HepG2 (cell line): ENCODE measurements around the gene MYBPC2. TPM values are rescaled to one million over a fixed set of nuclear protein-coding genes. Genes with fewer than 3 reads are reported as not detected.

Experiments used
- ATAC-seq: fragments of 200-7000 bp; cut with Tn5 transposase; 3 replicates; pipeline ENCODE4 v1.9.1; 2020; ENCODE audit warnings: mild to moderate bottlenecking, moderate library complexity
- BruUV-seq: library from RNA; stranded (reverse); fragments of 400-500 nt; replicated peaks from 2 replicates; lab custom pipeline; 2021; lab: Mats Ljungman, UMichigan
- CTCF ChIA-PET: fragments of 300-600 bp; formaldehyde crosslinking; extraction: SDS; loops from one replicate; lab custom pipeline; 2021; ENCODE audit warnings: low total read pairs, inconsistent platforms, low intra/inter-chr PET ratio; lab: Yijun Ruan, JAX
- POLR2A ChIA-PET: fragments of 350-600 bp; sonication (Branson Sonifier 250); formaldehyde crosslinking; loops from one replicate; lab custom pipeline; 2020; ENCODE audit warnings: antibody characterized with exemption, inconsistent platforms; lab: Yijun Ruan, JAX
- DNase-seq: peaks from one replicate; pipeline ENCODE4 v3.0.0-alpha.2; 2015; ENCODE audit warnings: low spot score
- FAIRE-seq: peaks from 3 replicates; lab custom pipeline; 2011; peaks lifted over from hg19 to GRCh38; lab: Jason Lieb, UNC
- H2AFZ ChIP-seq: one replicate; pipeline ENCODE4 v1.6.1; 2011; ENCODE audit warnings: low read length, inconsistent platforms
- H3K27ac ChIP-seq: fragments of 300-600 bp; 3 replicates; pipeline ENCODE4 v1.8.0; 2011; ENCODE audit warnings: mixed run types, mild to moderate bottlenecking, mixed read lengths, low read length, inconsistent platforms; ENCODE audit not compliant: insufficient read depth; ENCODE audit errors: extremely low read length
- H3K27me3 ChIP-seq, 2 experiments: fragments of 200-600 bp in 1 of 2; 2 replicates in 1 of 2; 3 replicates in 1 of 2; pipeline versions ENCODE4 v1.6.0 to v1.8.0; 2011; ENCODE audit warnings: low read length in 2 of 2, mild to moderate bottlenecking in 2 of 2, moderate library complexity in 2 of 2, inconsistent platforms in 1 of 2; ENCODE audit not compliant: insufficient read depth in 2 of 2, control insufficient read depth in 1 of 2
- H3K36me3 ChIP-seq, 2 experiments: fragments of 200-600 bp in 1 of 2; replicated peaks in 1 of 2; 2 replicates in 1 of 2; 3 replicates in 1 of 2; pipeline versions ENCODE4 v1.5.1 to v1.8.0; 2011; ENCODE audit warnings: low read length in 2 of 2, inconsistent platforms in 1 of 2; ENCODE audit not compliant: insufficient read depth in 2 of 2, control insufficient read depth in 1 of 2
- H3K4me1 ChIP-seq: 2 replicates; pipeline ENCODE4 v1.5.1; 2012; ENCODE audit warnings: low read length, inconsistent platforms; ENCODE audit not compliant: insufficient read depth
- H3K4me2 ChIP-seq: 2 replicates; pipeline ENCODE4 v1.6.0; 2011; ENCODE audit warnings: low read depth, low read length, inconsistent platforms
- H3K4me3 ChIP-seq, 3 experiments: fragments of 200-600 bp in 1 of 3; sonication (generic), shearing (Covaris generic) in 1 of 3; replicated peaks in 1 of 3; 2 replicates each; pipeline ENCODE4 v1.5.1; 2011 to 2016; ENCODE audit warnings: low read length in 3 of 3, inconsistent platforms in 2 of 3, low read depth in 2 of 3, mild to moderate bottlenecking in 2 of 3, control low read depth in 1 of 3, mixed read lengths in 1 of 3; ENCODE audit not compliant: insufficient read depth in 1 of 3
- H3K79me2 ChIP-seq: one replicate; pipeline ENCODE4 v1.6.1; 2011; ENCODE audit warnings: low read length, inconsistent platforms; ENCODE audit not compliant: insufficient read depth
- H3K9ac ChIP-seq: 2 replicates; pipeline ENCODE4 v1.6.0; 2011; ENCODE audit warnings: mild to moderate bottlenecking, low read depth, low read length, inconsistent platforms; ENCODE audit not compliant: insufficient read depth
- H3K9me3 ChIP-seq: 2 replicates; pipeline ENCODE4 v1.5.1; 2012; ENCODE audit warnings: mild to moderate bottlenecking, low read length
- H4K20me1 ChIP-seq: 2 replicates; pipeline ENCODE4 v1.6.0; 2011; ENCODE audit warnings: inconsistent platforms, mild to moderate bottlenecking, low read length, moderate library complexity; ENCODE audit not compliant: insufficient read depth
- ARHGAP35 ChIP-seq: sonication (generic); formaldehyde crosslinking; IDR thresholded peaks from 2 replicates; pipeline ENCODE4 v1.9.0; 2022; ENCODE audit warnings: mild to moderate bottlenecking, inconsistent platforms, moderate library complexity, missing genetic modification reagents, borderline replicate concordance
- MEIS2 ChIP-seq: sonication (generic); formaldehyde crosslinking; IDR thresholded peaks from 2 replicates; pipeline ENCODE4 v1.9.0; 2021; ENCODE audit warnings: mild to moderate bottlenecking, missing genetic modification reagents
- POLR2A ChIP-seq, 2 experiments: IDR thresholded peaks; 2 replicates each; pipeline ENCODE4 v1.6.1; 2011; ENCODE audit warnings: low read depth in 2 of 2, low read length in 2 of 2, mild to moderate bottlenecking in 1 of 2, moderate library complexity in 1 of 2; ENCODE audit not compliant: insufficient read depth in 1 of 2
- ZKSCAN5 ChIP-seq: sonication (generic); formaldehyde crosslinking; IDR thresholded peaks from 2 replicates; pipeline ENCODE4 v1.5.1; 2020; ENCODE audit warnings: mild to moderate bottlenecking, missing genetic modification reagents
- WGBS: methylation state at CpG from one replicate; pipeline ENCODE4 v1.1.6; 2017; ENCODE audit warnings: low lambda C conversion rate; 5-methylcytosine and 5-hydroxymethylcytosine counted together
- in situ Hi-C: cut with HindIII; loops from 2 replicates; pipeline ENCODE4 v1.10.0; 2017; ENCODE audit warnings: low pct_unique_long_range_greater_than_20kb; ENCODE audit not compliant: extremely low pct_ligation_motif_present
- intact Hi-C: fragments of 100-400 bp; cut with micrococcal nuclease; formaldehyde crosslinking; loops from one replicate; pipeline ENCODE4 v1.10.0; 2022; ENCODE audit not compliant: unreplicated experiment
- polyA plus RNA-seq, 8 experiments: library from polyadenylated mRNA; depleted of rRNA in 3 of 8; stranded (reverse) in 7 of 8; unstranded in 1 of 8; fragments of >200 nt; fragmentation: Illumina TruSeq in 4 of 8; extraction: Trizol in 4 of 8; gene quantifications; 2 replicates each; pipeline versions ENCODE4 v1.2.1 to v1.2.3, GENCODE V29; 2011 to 2016; ENCODE audit warnings: low read depth in 4 of 8, missing spikeins in 1 of 8, mixed read lengths in 1 of 8; ENCODE audit not compliant: insufficient read depth in 1 of 8
- total RNA-seq, 5 experiments: library from RNA; depleted of rRNA; stranded (reverse); fragments of >200 nt; fragmentation: Illumina TruSeq; extraction: Trizol; gene quantifications; 2 replicates each; pipeline ENCODE4 v1.2.3, GENCODE V29; 2016; ENCODE audit warnings: low read depth in 1 of 5
- TF ChIP-seq, protein P1 (sequence below): sonication (generic); formaldehyde crosslinking; IDR thresholded peaks from 2 replicates; pipeline ENCODE4 v1.4.0; 2020; ENCODE audit warnings: missing genetic modification reagents, borderline replicate concordance
- TF ChIP-seq, protein P2 (sequence below): sonication (generic); formaldehyde crosslinking; IDR thresholded peaks from 2 replicates; pipeline ENCODE4 v1.5.0; 2020; ENCODE audit warnings: mild to moderate bottlenecking, missing genetic modification reagents, moderate library complexity
- TF ChIP-seq, protein P3 (sequence below): sonication (generic); formaldehyde crosslinking; IDR thresholded peaks from 2 replicates; pipeline ENCODE4 v1.4.0; 2020; ENCODE audit warnings: missing genetic modification reagents
- TF ChIP-seq, protein P4 (sequence below): sonication (generic); formaldehyde crosslinking; IDR thresholded peaks from 2 replicates; pipeline ENCODE4 v1.4.0; 2020; ENCODE audit warnings: missing genetic modification reagents
- TF ChIP-seq, protein P5 (sequence below): sonication (generic); formaldehyde crosslinking; IDR thresholded peaks from 2 replicates; pipeline ENCODE4 v1.9.0; 2021; ENCODE audit warnings: missing genetic modification reagents, borderline replicate concordance

The MYBPC2 gene
- total and polyA plus RNA-seq, 2 of the 13 experiments (the other 11 are each of a cell fraction or from before 2014, with no cell fraction given), result not detected

DNA sequence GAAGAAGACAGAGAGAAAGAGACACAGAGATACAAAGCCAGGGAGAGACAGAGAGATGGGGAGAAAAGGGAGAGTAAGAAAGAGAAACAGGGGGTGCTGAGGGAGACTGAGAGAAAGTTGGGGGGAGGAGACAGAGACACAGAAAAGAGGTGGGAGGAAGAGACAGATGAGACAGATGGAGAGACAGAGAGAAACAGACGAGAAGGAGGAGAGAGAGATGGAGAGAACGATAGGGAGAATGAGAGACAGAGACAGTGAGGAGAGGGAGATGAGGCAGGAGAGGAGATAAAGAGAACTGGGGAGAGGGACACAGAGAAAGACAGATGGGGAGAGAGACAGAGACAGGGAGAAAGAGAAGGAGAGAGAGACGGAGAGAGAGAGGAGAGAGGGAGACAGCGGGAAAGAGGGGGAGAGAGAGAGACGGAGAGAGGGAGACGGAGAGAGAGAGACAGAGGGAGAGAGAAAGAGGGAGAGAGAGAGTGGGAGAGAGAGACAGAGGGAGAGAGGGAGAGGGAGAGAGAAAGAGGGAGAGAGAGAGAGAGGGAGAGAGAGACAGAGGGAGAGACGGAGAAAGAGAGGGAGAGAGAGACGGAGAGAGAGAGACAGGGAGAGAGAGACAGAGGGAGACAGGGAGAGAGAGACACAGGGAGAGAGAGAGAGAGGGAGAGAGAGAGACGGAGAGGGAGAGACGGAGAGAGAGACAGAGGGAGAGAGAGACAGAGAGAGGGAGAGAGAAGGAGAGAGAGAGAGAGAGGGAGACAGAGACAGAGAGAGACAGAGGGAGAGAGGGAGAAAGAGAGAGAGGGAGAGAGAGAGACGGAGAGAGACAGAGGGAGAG, 65.7 kb downstream of the MYBPC2 start (continued):
- TF ChIP-seq, protein P1, sequence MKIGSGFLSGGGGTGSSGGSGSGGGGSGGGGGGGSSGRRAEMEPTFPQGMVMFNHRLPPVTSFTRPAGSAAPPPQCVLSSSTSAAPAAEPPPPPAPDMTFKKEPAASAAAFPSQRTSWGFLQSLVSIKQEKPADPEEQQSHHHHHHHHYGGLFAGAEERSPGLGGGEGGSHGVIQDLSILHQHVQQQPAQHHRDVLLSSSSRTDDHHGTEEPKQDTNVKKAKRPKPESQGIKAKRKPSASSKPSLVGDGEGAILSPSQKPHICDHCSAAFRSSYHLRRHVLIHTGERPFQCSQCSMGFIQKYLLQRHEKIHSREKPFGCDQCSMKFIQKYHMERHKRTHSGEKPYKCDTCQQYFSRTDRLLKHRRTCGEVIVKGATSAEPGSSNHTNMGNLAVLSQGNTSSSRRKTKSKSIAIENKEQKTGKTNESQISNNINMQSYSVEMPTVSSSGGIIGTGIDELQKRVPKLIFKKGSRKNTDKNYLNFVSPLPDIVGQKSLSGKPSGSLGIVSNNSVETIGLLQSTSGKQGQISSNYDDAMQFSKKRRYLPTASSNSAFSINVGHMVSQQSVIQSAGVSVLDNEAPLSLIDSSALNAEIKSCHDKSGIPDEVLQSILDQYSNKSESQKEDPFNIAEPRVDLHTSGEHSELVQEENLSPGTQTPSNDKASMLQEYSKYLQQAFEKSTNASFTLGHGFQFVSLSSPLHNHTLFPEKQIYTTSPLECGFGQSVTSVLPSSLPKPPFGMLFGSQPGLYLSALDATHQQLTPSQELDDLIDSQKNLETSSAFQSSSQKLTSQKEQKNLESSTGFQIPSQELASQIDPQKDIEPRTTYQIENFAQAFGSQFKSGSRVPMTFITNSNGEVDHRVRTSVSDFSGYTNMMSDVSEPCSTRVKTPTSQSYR, result no peak
- TF ChIP-seq POLR2A (IDR thresholded peaks at IDR 0.05; ENCODE audit: insufficient read depth in 1 of 2, low read depth in 2 of 2, low read length in 2 of 2) (no peak), ARHGAP35 (CRISPR knock-in tag) (no peak)

DNA sequence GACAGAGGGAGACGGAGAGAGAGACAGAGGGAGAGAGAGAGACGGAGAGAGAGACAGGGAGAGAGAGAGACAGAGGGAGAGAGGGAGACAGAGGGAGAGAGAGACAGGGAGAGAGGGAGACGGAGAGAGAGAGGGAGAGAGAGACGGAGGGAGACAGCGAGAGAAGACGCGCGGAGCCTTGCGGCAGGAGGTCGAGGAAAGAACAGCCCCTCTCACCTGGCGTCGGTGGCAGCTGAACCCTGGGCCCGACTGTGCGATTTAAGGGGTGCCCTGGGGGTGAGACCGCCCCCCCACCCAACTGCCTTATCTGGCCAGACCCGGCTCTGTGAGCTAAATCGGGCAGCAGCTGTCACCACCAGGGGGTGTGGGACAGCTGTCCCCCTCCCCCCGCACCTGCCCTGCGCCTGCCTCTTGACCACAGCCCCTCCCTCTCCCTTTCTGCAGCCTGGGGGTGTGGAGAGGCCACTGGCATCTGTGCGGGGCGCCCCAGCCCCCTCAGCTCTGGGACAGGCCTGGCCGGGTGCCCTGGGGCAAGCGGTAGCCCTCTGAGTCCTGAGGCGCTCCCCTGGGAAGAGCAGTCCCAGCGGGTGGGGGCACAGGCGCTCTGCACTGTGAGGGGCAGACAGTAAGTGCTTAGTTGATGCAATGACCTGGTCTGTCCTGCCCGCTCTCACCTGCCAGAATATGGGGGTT, 67.5 kb downstream of the MYBPC2 start:
- no TSS peak for BruUV-seq
- POLR2A ChIA-PET, result no interaction called here
- no peak for FAIRE-seq
- peaks cover 1 to 7% of the 10 kb centered on the region in 2 experiments; a peak in 3 of 5 replicates for H3K27me3 ChIP-seq
- no peaks in the 10 kb centered on the region for H3K9me3 ChIP-seq
- 36% methylated on average over 12 of the region's 27 CpGs for WGBS
- H3K4me3 ChIP-seq, result no peak overlapping the region
- DNase-seq, result no peak
- H3K79me2 ChIP-seq, result no peaks in the 10 kb centered on the region
- no peak overlapping the region for H3K4me2 ChIP-seq
- intact Hi-C loops (no loop called here), in situ Hi-C loops (no loop called here)
- CTCF ChIA-PET, result no interaction called here
- no peak overlapping the region for H3K27ac ChIP-seq
- H2AFZ ChIP-seq, result no peak overlapping the region
- H3K9ac ChIP-seq, result no peak overlapping the region
- no peaks in the 10 kb centered on the region for H3K36me3 ChIP-seq
- H3K4me1 ChIP-seq, result peaks cover 11% of the 10 kb centered on the region
- no peaks in the 10 kb centered on the region for H4K20me1 ChIP-seq
- TF ChIP-seq, protein P2, sequence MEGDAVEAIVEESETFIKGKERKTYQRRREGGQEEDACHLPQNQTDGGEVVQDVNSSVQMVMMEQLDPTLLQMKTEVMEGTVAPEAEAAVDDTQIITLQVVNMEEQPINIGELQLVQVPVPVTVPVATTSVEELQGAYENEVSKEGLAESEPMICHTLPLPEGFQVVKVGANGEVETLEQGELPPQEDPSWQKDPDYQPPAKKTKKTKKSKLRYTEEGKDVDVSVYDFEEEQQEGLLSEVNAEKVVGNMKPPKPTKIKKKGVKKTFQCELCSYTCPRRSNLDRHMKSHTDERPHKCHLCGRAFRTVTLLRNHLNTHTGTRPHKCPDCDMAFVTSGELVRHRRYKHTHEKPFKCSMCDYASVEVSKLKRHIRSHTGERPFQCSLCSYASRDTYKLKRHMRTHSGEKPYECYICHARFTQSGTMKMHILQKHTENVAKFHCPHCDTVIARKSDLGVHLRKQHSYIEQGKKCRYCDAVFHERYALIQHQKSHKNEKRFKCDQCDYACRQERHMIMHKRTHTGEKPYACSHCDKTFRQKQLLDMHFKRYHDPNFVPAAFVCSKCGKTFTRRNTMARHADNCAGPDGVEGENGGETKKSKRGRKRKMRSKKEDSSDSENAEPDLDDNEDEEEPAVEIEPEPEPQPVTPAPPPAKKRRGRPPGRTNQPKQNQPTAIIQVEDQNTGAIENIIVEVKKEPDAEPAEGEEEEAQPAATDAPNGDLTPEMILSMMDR (CRISPR knock-in tag), result 0 out of 2 replicates have a peak, but pooled peaks have one; percentile 19
- TF ChIP-seq ZKSCAN5 (CRISPR knock-in tag) (no peak), MEIS2 (CRISPR knock-in tag) (no peak)
- TF ChIP-seq, protein P3, sequence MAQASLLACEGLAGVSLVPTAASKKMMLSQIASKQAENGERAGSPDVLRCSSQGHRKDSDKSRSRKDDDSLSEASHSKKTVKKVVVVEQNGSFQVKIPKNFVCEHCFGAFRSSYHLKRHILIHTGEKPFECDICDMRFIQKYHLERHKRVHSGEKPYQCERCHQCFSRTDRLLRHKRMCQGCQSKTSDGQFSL (CRISPR knock-in tag), result 0 out of 2 replicates have a peak, but pooled peaks have one; percentile 40
- TF ChIP-seq, protein P4, sequence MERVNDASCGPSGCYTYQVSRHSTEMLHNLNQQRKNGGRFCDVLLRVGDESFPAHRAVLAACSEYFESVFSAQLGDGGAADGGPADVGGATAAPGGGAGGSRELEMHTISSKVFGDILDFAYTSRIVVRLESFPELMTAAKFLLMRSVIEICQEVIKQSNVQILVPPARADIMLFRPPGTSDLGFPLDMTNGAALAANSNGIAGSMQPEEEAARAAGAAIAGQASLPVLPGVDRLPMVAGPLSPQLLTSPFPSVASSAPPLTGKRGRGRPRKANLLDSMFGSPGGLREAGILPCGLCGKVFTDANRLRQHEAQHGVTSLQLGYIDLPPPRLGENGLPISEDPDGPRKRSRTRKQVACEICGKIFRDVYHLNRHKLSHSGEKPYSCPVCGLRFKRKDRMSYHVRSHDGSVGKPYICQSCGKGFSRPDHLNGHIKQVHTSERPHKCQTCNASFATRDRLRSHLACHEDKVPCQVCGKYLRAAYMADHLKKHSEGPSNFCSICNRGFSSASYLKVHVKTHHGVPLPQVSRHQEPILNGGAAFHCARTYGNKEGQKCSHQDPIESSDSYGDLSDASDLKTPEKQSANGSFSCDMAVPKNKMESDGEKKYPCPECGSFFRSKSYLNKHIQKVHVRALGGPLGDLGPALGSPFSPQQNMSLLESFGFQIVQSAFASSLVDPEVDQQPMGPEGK (CRISPR knock-in tag), result peak; percentile 58; the same call in 1 of the 2 replicates
- TF ChIP-seq, protein P5, sequence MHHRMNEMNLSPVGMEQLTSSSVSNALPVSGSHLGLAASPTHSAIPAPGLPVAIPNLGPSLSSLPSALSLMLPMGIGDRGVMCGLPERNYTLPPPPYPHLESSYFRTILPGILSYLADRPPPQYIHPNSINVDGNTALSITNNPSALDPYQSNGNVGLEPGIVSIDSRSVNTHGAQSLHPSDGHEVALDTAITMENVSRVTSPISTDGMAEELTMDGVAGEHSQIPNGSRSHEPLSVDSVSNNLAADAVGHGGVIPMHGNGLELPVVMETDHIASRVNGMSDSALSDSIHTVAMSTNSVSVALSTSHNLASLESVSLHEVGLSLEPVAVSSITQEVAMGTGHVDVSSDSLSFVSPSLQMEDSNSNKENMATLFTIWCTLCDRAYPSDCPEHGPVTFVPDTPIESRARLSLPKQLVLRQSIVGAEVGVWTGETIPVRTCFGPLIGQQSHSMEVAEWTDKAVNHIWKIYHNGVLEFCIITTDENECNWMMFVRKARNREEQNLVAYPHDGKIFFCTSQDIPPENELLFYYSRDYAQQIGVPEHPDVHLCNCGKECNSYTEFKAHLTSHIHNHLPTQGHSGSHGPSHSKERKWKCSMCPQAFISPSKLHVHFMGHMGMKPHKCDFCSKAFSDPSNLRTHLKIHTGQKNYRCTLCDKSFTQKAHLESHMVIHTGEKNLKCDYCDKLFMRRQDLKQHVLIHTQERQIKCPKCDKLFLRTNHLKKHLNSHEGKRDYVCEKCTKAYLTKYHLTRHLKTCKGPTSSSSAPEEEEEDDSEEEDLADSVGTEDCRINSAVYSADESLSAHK, result no peak
- peak; percentile 55 for ATAC-seq
